GM18505 (cell line): ENCODE data around the gene NFX1.

Experiments
- ATAC-seq: cut with Tn5 transposase; IDR thresholded peaks from one replicate; pipeline ENCODE4 v1.9.1; 2021; ENCODE audit not compliant: unreplicated experiment
- POLR2A ChIP-seq: IDR thresholded peaks from 4 replicates; pipeline ENCODE4 v1.6.1; 2011; ENCODE audit warnings: borderline replicate concordance; ENCODE audit not compliant: insufficient read depth, insufficient read length; ENCODE audit errors: extremely low read depth

The NFX1 gene

DNA sequence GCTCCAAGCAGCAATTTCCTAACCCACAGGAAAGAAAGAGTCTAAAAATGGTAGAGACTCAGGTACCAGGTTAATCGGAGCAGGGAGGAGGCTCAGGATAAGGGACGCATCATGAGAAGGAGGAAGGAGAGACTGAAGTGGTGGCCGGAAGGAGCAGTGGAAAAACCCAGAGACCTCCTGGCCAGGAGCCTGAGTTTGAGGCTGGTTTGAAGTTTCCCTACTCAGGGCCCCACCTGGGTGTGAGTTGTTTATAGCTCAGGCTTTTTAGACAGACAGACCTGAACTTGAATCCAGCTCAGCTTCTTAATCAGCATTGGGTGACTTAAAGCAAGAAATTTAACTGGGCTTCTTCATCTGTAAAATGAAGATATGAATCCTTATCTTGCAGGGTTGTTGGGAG is 124.0 kb downstream of the NFX1 start:
- no peak for TF ChIP-seq POLR2A
- ATAC-seq, result no peak

DNA sequence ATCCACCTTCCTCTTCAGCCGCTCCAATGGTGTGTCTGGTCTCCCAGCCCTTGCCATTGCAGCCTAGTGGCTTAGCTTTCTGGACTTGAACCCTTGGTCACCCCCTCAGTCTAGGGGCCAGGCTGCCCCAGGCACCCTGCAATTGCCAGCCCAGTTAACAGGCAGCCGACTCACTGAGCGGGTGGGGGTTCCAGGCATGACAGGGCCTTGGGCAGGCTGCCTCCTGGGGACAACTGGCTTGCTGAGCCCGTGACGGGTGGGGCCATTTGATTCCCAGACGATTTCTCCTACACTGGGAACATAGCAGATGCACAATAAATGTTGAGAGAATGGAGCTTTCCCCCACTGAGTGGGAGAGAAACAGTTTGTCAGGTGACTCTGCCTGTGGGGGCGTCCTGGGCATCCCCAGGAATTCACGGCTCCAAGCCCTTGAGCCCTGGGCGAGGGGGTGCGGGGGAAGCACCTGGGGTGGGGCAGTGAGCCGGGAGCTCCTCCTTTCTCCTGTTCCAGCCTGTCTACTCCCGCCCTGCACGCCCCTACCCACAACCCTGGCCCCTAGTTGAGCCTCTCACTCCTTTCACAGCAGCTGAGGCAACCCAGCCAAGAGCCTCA is 124.7 kb downstream of the NFX1 start:
- ATAC-seq, result no peak

DNA sequence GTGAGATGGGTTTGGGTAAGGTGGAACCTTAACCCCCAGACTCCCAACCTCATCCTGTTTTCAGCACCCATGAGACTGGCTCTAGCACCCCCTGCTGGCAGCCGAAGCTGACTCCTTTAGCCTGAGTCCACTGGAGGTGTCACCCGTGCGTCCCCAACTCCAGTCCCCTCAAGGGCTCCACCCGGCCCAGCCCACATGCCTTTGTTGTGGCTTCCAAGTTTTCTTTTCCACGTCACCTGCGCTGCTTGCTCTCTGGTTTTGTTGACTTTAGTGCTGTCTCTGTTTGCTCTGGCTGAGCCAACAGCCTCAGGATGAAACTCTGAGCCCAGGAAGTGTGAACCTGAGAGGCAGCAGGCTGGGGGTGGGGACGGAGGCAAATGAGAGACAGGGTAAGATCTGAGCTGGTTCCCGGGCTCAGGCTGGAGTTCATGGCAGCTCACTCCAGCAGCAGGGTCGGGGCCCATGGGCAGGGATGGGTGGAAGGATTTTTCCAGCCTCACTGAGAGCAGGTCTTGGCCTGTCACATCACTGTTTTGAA is 125.3 kb downstream of the NFX1 start:
- TF ChIP-seq POLR2A, result no peak
- ATAC-seq, result peak; percentile 55

More for the DNA sequence above, 124.7 kb downstream of the NFX1 start:
- no peak for TF ChIP-seq POLR2A

DNA sequence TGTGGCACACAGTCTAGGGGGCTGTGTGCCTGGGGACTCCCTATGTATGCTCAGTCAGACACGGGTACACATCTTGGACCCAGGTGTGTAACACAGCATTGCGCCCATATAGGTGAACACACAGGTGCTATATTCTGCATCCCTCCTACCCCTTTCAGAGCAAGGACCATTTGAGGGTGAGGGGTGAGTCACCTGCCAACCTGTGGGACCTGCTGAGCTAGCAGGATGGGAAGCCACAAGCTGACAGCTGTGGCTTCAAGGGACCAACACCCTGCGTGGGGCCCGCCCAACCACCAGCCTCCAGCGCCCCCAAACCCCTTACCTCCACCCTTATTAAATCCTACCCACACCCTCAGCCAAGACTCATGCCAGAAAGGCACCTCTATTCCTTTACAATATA is 126.7 kb downstream of the NFX1 start:
- TF ChIP-seq POLR2A, result no peak
- no peak for ATAC-seq

DNA sequence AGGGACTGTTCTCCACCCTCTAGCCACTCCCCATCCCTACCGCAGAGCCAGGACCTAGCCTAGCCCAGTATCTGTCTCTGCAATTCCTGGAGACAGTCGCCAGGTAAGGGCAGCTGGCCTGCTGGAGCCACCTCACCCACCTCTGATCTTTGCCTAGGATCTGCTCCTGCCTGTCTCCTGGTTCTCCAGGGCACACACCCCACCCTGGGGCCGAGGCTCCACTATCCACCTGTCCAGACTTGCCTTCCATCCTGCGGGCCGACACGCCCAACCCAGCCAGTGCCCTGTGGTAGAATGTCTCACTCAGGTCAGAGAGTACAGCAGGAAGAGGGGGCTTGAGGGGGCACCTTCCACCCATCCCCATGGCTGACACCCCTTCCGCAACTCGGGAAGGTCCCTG is 127.8 kb downstream of the NFX1 start:
- no peak for ATAC-seq
- TF ChIP-seq POLR2A, result no peak

DNA sequence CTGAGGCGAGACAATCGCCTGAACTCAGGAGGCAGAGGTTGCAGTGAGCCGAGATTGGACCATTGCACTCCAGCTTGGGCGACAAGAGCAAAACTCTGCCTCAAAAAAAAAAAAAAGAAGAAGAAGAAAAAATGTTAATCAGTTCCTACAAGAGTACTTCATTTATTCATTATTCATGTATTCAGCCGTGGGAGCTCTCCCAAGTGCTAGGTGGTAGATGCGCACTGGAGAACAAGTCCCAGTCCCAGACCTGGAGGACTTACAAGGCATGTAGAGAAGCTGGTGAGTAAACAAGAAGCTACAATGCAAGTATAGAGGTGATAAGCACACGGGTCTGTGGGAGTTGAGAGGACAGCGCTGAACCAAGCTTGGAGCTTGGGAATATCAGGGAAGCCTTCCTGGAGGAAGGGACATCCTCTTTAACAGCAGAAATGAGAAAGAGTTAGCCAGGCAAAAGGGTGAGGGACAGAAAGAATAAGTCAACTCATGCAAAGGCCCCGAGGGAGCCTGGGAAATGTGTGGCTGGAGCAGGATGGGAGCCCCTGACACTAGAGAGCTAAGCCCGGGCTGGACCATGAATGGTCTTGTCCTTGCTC is 129.5 kb downstream of the NFX1 start:
- no peak for ATAC-seq
- no peak for TF ChIP-seq POLR2A
